Panc1 (cell line): ENCODE results near the gene OR52E4.

ENCODE experiments used
- REST ChIP-seq, 2 experiments: IDR thresholded peaks; 2 replicates each; pipeline ENCODE4 v1.6.1; 2011 to 2012; ENCODE audit warnings: low read depth in 2 of 2, control low read depth in 1 of 2, low read length in 1 of 2, mild to moderate bottlenecking in 1 of 2, moderate library complexity in 1 of 2; ENCODE audit not compliant: insufficient read depth in 1 of 2
- TF ChIP-seq, protein P1 (sequence below): fragments of 450-650 bp; IDR thresholded peaks from 2 replicates; pipeline ENCODE4 v1.5.1; 2017; ENCODE audit warnings: mild to moderate bottlenecking

GRCh38 chr11:5928811-5929210, 48.4 kb downstream of the OR52E4 start:
- TF ChIP-seq, protein P1, sequence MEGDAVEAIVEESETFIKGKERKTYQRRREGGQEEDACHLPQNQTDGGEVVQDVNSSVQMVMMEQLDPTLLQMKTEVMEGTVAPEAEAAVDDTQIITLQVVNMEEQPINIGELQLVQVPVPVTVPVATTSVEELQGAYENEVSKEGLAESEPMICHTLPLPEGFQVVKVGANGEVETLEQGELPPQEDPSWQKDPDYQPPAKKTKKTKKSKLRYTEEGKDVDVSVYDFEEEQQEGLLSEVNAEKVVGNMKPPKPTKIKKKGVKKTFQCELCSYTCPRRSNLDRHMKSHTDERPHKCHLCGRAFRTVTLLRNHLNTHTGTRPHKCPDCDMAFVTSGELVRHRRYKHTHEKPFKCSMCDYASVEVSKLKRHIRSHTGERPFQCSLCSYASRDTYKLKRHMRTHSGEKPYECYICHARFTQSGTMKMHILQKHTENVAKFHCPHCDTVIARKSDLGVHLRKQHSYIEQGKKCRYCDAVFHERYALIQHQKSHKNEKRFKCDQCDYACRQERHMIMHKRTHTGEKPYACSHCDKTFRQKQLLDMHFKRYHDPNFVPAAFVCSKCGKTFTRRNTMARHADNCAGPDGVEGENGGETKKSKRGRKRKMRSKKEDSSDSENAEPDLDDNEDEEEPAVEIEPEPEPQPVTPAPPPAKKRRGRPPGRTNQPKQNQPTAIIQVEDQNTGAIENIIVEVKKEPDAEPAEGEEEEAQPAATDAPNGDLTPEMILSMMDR = no peak
- no peak for TF ChIP-seq REST (IDR thresholded peaks at IDR 0.05; ENCODE audit: insufficient read depth in 1 of 2, low read depth in 2 of 2, low read length in 1 of 2)
